Umbilical cord (tissue), 2 donors: Measurements from ENCODE around the gene ERAL1. TPM values are rescaled to one million over a fixed set of nuclear protein-coding genes. Genes with fewer than 3 reads are reported as not detected.
"Not testable (repeated sequence)": the region's sequence is repeated elsewhere in the genome, so short reads cannot be mapped to it uniquely, and the experiment has no call there.

Source experiments
- DNase-seq: peaks from one replicate; pipeline ENCODE4 v3.0.0-alpha.2; 2015; ENCODE audit warnings: low spot score
- total RNA-seq: library from RNA; depleted of rRNA; stranded (reverse); fragments of >200 nt; gene quantifications from one replicate; pipeline ENCODE4 v1.2.3, GENCODE V29; 2014; ENCODE audit warnings: low replicate concordance; ENCODE audit not compliant: insufficient read depth

Gene ERAL1
- total RNA-seq, result 8.7 TPM

- DNase-seq, result peak; percentile 96
Observed at GRCh38 chr17:28854457-28855335, at the start of gene ERAL1. TSS of gene ERAL1 (plus strand) at chr17:28855016. CDS start at chr17:28855035, 19 bp downstream.

- no peak for DNase-seq
Observed at GRCh38 chr17:28807925-28808634, 46.7 kb upstream of the ERAL1 start.

DNA sequence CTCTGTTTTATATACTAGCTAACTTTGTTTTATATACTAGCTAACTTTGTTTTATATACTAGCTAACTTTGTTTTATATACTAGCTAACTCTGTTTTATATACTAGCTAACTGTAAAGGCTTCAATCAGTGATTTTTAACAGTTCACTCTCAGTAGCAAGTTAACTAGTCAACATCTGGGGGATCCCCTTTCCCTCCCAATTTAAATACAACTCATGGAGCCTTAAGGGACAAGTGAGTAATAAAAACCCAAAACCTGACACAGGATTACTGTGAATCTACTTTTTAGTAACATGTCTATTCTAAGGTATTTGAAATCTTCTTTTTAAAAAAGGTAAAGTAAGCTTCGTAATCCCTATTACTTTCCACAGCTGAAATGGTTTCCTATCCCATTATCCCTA, 44.4 kb upstream of the ERAL1 start:
- no peak for DNase-seq

GRCh38 chr17:28811651-28812090, 43.1 kb upstream of the ERAL1 start:
- DNase-seq, result peak; percentile 10

DNA sequence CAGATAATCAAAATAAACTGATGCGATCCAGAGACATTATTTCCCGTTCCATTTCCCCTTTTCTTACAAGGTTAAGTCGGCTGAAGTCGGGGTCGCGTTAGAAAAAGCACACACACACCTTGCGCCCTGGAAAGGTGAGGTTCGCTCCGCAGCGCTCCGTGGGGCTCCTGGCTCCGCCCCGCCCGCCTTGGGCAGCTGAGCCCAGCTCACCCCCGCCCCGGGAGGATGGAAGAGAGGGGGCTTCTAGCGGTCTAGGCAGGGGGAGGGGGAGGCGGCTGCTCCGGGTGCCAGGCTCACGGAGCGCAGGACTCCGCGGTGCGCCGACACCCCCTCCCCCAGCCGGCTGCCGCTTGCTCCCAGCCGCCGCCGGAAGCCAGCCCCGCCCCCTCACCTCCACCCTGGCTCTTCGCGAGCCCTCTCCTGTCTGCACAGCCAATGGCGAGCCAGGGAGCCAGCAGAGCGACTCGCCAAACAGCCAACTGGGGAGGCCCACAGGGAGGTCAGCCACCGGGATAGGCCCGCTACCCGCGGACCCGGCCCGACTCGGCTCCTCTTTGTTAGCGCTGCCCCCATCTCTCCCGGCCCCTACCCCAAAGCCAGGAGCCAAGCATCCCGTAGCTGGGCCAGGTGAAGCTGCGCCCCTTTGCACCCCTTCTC, 42.6 kb upstream of the ERAL1 start:
- DNase-seq, result peak; percentile 98

GRCh38 chr17:28812748-28813377, 42.0 kb upstream of the ERAL1 start:
- no peak for DNase-seq

GRCh38 chr17:28816540-28816939, 38.3 kb upstream of the ERAL1 start:
- no peak for DNase-seq

DNA sequence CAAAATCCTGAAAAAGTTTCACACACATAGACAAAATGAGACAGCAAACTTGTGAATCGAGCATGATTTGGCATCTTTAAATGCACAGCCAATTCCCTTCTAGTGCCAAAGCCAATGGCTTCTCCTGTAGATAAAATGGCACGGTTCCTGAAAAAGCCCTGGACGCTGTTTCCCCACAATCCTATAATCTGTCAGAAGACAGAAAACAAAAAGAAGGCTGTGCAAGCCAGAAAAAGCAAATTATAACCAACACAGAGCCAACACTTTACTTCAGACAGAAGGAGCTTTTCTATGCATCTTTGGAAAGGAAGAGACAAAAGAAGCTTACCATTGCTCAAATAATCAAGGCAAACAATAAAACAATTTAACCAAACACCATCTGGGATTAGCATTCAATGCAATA, 36.0 kb upstream of the ERAL1 start:
- DNase-seq, result no peak

- DNase-seq, result no peak
Observed at GRCh38 chr17:28819582-28819981, 35.2 kb upstream of the ERAL1 start.

- DNase-seq, result no peak
Observed at GRCh38 chr17:28827672-28828071, 27.1 kb upstream of the ERAL1 start.

DNA sequence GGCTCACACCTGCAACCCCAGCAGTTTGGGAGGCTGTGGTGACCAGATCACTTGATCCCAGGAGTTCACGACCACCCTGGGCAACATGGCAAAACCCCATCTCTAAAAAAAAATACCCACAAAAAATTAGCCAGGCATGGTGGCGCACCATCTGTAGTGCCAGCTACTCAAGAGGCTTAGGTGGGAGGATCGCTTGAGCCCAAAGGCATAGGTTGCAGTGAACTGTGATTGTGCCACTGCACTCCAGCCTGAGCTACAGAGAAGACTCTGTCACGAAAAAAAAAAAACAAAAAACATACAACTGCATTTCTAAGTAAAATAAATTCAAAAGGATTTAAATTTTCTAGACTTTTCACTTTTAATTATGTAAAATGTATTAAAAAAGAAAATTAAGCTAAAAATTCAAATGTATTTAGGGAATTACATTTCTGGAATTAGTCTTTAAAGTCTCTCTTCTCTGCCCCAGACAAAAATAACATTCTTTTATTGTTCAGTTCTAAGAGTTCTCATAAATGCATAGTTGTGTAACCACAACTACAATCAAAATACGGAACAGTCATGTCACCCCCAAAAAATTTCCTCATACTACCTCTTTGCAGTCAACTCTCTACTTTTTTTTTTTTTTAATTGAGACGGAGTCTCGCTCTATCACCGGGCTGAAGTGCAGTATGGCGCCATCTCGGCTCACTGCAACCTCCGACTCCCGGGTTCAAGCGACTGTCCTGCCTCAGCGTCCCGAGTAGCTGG, 26.3 kb upstream of the ERAL1 start:
- no peak for DNase-seq

DNA sequence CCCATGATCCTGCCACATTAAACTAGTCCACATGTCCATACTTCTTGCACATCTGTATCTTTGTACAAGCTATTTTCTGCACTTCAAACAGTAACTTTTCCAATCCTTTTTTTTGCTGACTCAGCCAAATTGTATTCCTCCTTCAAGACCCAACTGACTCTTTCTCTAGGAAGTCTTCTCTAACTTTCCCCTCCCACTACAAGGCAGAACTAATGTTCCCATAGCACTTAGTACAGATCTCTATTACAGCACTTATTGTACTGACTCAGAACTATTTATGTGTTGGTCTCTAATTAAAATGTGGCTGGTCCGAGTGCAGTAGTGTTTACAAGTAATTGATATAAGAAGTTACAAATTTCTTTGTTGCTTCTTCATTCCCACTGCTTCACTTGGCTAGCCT, 20.4 kb upstream of the ERAL1 start:
- DNase-seq, result no peak

DNA sequence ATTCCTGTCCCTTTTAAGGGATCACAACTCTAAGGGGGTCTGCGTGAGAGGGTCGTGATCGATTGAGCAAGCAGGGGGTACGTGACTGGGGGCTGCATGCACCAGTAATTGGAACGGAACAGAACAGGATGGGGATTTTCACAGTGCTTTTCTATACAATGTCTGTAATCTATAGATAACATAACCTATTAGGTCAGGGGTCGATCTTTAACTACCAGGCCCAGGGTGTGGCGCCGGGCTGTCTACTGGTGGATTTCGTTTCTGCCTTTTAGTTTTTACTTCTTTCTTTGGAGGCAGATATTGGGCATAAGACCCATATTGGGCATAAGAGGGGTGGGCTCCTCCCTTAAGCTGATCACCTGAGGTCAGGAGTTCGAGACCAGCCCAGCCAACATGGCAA, 18.3 kb upstream of the ERAL1 start:
- DNase-seq, result not testable (repeated sequence)

- no peak for DNase-seq
Observed at GRCh38 chr17:28839221-28839620, 15.6 kb upstream of the ERAL1 start.

DNA sequence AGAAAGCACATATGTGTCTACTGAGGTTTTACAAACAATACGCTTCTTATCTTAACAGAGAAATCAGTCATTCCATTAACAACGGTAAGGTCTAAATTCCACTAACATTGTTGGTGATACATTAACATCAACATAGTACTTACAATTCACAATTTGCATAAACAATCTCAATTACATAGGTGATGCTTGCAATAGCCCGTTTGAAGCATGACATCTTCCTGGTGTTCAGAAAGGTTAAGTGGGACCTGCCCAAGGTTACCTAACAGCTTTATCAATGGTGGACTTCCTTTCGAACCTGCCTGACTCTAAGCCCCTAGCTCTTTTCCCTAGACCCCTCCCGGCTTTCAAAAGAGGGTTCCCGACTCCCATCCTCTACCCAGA, 12.9 kb upstream of the ERAL1 start:
- no peak for DNase-seq

GRCh38 chr17:28842282-28843012, 12.4 kb upstream of the ERAL1 start, which contains the start of gene FAM222B:
TSS of gene FAM222B (minus strand) at chr17:28842790. CDS start at chr17:28766667, 76,123 bp downstream.
- DNase-seq, result peak; percentile 92

GRCh38 chr17:28843816-28844148, 11.0 kb upstream of the ERAL1 start:
- no peak for DNase-seq

- no peak for DNase-seq
Observed at GRCh38 chr17:28846231-28846630, 8.6 kb upstream of the ERAL1 start.

GRCh38 chr17:28846699-28847098, 8.1 kb upstream of the ERAL1 start:
- DNase-seq, result not testable (repeated sequence)

GRCh38 chr17:28848667-28849066, 6.1 kb upstream of the ERAL1 start:
- not testable (repeated sequence) for DNase-seq
